ENCODE measurements around the gene KCND3.

KCND3 gene

GRCh38 chr1:111891566-111891965, 97.9 kb downstream of the KCND3 start:
- no peak overlapping the region for H3K4me3 ChIP-seq (replicated peaks; ENCODE audit: low read depth, low read length)
- no peak for DNase-seq (ENCODE audit: low read depth)
- no peak for TF ChIP-seq CTCF (IDR thresholded peaks at IDR 0.05; ENCODE audit: low read length, missing control alignments)

- no peak overlapping the region for H3K4me3 ChIP-seq (replicated peaks; ENCODE audit: low read depth, low read length)
- DNase-seq (ENCODE audit: low read depth): no peak
- no peak for TF ChIP-seq CTCF (IDR thresholded peaks at IDR 0.05; ENCODE audit: low read length, missing control alignments)
Observed at GRCh38 chr1:111888740-111889376, 100.6 kb downstream of the KCND3 start.

GRCh38 chr1:111887875-111888274, 101.6 kb downstream of the KCND3 start:
- no peak for TF ChIP-seq CTCF (IDR thresholded peaks at IDR 0.05; ENCODE audit: low read length, missing control alignments)
- H3K4me3 ChIP-seq (replicated peaks; ENCODE audit: low read depth, low read length): no peak overlapping the region
- no peak for DNase-seq (ENCODE audit: low read depth)

- H3K4me3 ChIP-seq (replicated peaks; ENCODE audit: low read depth, low read length): no peak overlapping the region
- TF ChIP-seq CTCF (IDR thresholded peaks at IDR 0.05; ENCODE audit: low read length, missing control alignments): no peak
- DNase-seq (ENCODE audit: low read depth): no peak
Observed at GRCh38 chr1:111887385-111887784, 102.1 kb downstream of the KCND3 start.

GRCh38 chr1:111886741-111887140, 102.7 kb downstream of the KCND3 start:
- H3K4me3 ChIP-seq (replicated peaks; ENCODE audit: low read depth, low read length): no peak overlapping the region
- no peak for TF ChIP-seq CTCF (IDR thresholded peaks at IDR 0.05; ENCODE audit: low read length, missing control alignments)
- no peak for DNase-seq (ENCODE audit: low read depth)

- no peak overlapping the region for H3K4me3 ChIP-seq (replicated peaks; ENCODE audit: low read depth, low read length)
- TF ChIP-seq CTCF (IDR thresholded peaks at IDR 0.05; ENCODE audit: low read length, missing control alignments): no peak
- DNase-seq (ENCODE audit: low read depth): no peak
Observed at GRCh38 chr1:111884772-111885443, 104.6 kb downstream of the KCND3 start.
